HG02610 (cell line): ENCODE results near the gene TNS3.
"Not testable (repeated sequence)": the region's sequence is repeated elsewhere in the genome, so short reads cannot be mapped to it uniquely, and the experiment has no call there.

Source experiments
- ATAC-seq: cut with Tn5 transposase; IDR thresholded peaks from one replicate; pipeline ENCODE4 v1.9.1; 2021; ENCODE audit warnings: mild to moderate bottlenecking, moderate library complexity; ENCODE audit not compliant: unreplicated experiment

Gene TNS3

GRCh38 chr7:47543056-47543455, 38.9 kb downstream of the TNS3 start:
- no peak for ATAC-seq

- no peak for ATAC-seq
Observed at GRCh38 chr7:47542051-47542450, 39.9 kb downstream of the TNS3 start.

- ATAC-seq: not testable (repeated sequence)
Observed at GRCh38 chr7:47541485-47541884, 40.4 kb downstream of the TNS3 start.

- ATAC-seq: no peak
Observed at GRCh38 chr7:47540387-47541350, 41.2 kb downstream of the TNS3 start.

- no peak for ATAC-seq
Observed at GRCh38 chr7:47540053-47540386, 41.9 kb downstream of the TNS3 start.

GRCh38 chr7:47539398-47540052, 42.4 kb downstream of the TNS3 start:
- no peak for ATAC-seq

- no peak for ATAC-seq
Observed at GRCh38 chr7:47538846-47539311, 43.0 kb downstream of the TNS3 start.

- no peak for ATAC-seq
Observed at GRCh38 chr7:47537716-47538675, 43.9 kb downstream of the TNS3 start.

- ATAC-seq: no peak
Observed at GRCh38 chr7:47536661-47537611, 45.0 kb downstream of the TNS3 start.

GRCh38 chr7:47535704-47536628, 45.9 kb downstream of the TNS3 start:
- no peak for ATAC-seq

- no peak for ATAC-seq
Observed at GRCh38 chr7:47535035-47535703, 46.7 kb downstream of the TNS3 start.

GRCh38 chr7:47534322-47535034, 47.4 kb downstream of the TNS3 start:
- no peak for ATAC-seq

GRCh38 chr7:47531584-47532492, 50.1 kb downstream of the TNS3 start:
- ATAC-seq: no peak

GRCh38 chr7:47529826-47530555, 51.9 kb downstream of the TNS3 start:
- no peak for ATAC-seq

GRCh38 chr7:47529405-47529804, 52.5 kb downstream of the TNS3 start:
- ATAC-seq: no peak

- no peak for ATAC-seq
Observed at GRCh38 chr7:47528471-47528870, 53.4 kb downstream of the TNS3 start.
